Osteoblast (primary cell): ENCODE results near the gene GDF2. TPM values are rescaled to one million over a fixed set of nuclear protein-coding genes. Genes with fewer than 3 reads are reported as not detected.

Source experiments
- DNase-seq: peaks from one replicate; pipeline ENCODE4 v3.0.0; 2011; ENCODE audit warnings: low spot score, mixed read lengths; ENCODE audit not compliant: insufficient read length; ENCODE audit errors: missing footprints
- H2AFZ ChIP-seq: 2 replicates; pipeline ENCODE4 v1.6.0; 2011; ENCODE audit warnings: mild to moderate bottlenecking, low read length
- H3K27ac ChIP-seq: 2 replicates; pipeline ENCODE4 v1.5.1; 2011; ENCODE audit warnings: mild to moderate bottlenecking, low read depth, low read length, moderate library complexity
- H3K27me3 ChIP-seq: 2 replicates; pipeline ENCODE4 v1.6.0; 2012; ENCODE audit warnings: mild to moderate bottlenecking, control low read depth, inconsistent platforms, low read length, moderate library complexity; ENCODE audit not compliant: insufficient read depth
- H3K36me3 ChIP-seq: 2 replicates; pipeline ENCODE4 v1.5.1; 2011; ENCODE audit warnings: mild to moderate bottlenecking, low read length, control low read depth, moderate library complexity; ENCODE audit not compliant: insufficient read depth
- H3K4me1 ChIP-seq: 2 replicates; pipeline ENCODE4 v1.5.1; 2011; ENCODE audit warnings: mild to moderate bottlenecking, low read length, control low read depth, moderate library complexity; ENCODE audit not compliant: insufficient read depth
- H3K4me2 ChIP-seq: 2 replicates; pipeline ENCODE4 v1.6.0; 2011; ENCODE audit warnings: mild to moderate bottlenecking, low read length; ENCODE audit not compliant: insufficient read depth
- H3K4me3 ChIP-seq: fragments of 200-600 bp; sonication (generic); 3 replicates; pipeline ENCODE4 v1.5.1; 2012; ENCODE audit warnings: mild to moderate bottlenecking, low read length, inconsistent platforms; ENCODE audit not compliant: insufficient read depth
- H3K79me2 ChIP-seq: 2 replicates; pipeline ENCODE4 v1.6.0; 2012; ENCODE audit warnings: mild to moderate bottlenecking, low read length, control low read depth, inconsistent platforms; ENCODE audit not compliant: insufficient read depth
- H3K9me3 ChIP-seq: 2 replicates; pipeline ENCODE4 v1.5.1; 2011; ENCODE audit warnings: low read depth, low read length, control low read depth
- H4K20me1 ChIP-seq: 2 replicates; pipeline ENCODE4 v1.6.0; 2012; ENCODE audit warnings: mild to moderate bottlenecking, low read length, control low read depth; ENCODE audit not compliant: insufficient read depth
- total RNA-seq: library from RNA; depleted of rRNA; stranded (reverse); fragments of >200 nt; gene quantifications from 2 replicates; pipeline ENCODE4 v1.2.3, GENCODE V29; 2012
- TF ChIP-seq, protein P1 (sequence below): IDR thresholded peaks from 2 replicates; pipeline ENCODE4 v1.5.1; 2011; ENCODE audit warnings: mild to moderate bottlenecking, low read depth, low read length, moderate library complexity; ENCODE audit errors: extremely low read depth

The GDF2 gene
- total RNA-seq, 1 donor = not detected

DNA sequence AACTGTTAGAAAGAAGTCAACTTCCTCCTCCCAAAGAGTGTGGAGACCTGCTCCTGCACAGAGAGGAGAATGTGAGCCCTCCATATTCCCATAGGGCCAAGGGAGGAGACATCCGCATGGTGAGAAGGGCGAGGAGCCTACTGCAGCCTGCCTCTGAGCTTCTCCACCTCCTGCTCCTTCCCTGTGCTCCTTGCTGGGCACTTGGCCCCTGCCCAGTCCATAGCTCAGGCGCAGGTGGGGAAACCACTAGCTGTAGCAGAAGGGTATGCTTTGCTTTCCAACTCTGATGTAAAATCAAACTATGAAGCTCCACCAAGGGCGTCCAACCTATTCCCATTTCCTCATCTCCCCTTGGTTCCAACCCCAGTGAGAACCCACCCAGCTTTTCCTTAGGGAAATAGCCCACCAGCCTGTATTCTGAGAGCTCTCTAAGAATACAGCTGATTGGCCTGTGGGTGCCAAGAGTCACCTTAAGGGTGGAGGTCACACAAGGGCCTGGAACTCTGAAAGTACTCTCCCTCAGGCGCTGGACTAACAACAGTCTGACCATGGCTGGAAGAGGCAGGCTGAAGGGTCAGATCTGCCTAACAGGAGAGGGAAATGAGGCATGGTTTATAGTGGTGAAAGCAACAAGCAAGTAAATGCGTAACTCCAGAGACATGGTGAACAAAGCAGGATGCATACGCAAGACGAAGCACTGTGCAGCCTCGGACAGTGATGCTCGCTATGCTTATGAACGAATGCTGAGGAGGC lies 47.9 kb downstream of the GDF2 start:
- Histone ChIP-seq H4K20me1 (no peaks in the 10 kb centered on the region), H2AFZ (no peak overlapping the region), H3K27ac (no peak overlapping the region), H3K4me3 (no peak overlapping the region), H3K36me3 (no peaks in the 10 kb centered on the region), H3K4me2 (no peak overlapping the region), H3K79me2 (no peaks in the 10 kb centered on the region), H3K27me3 (peaks cover 7% of the 10 kb centered on the region), H3K4me1 (peaks cover 7% of the 10 kb centered on the region), H3K9me3 (no peaks in the 10 kb centered on the region)
- TF ChIP-seq, protein P1, sequence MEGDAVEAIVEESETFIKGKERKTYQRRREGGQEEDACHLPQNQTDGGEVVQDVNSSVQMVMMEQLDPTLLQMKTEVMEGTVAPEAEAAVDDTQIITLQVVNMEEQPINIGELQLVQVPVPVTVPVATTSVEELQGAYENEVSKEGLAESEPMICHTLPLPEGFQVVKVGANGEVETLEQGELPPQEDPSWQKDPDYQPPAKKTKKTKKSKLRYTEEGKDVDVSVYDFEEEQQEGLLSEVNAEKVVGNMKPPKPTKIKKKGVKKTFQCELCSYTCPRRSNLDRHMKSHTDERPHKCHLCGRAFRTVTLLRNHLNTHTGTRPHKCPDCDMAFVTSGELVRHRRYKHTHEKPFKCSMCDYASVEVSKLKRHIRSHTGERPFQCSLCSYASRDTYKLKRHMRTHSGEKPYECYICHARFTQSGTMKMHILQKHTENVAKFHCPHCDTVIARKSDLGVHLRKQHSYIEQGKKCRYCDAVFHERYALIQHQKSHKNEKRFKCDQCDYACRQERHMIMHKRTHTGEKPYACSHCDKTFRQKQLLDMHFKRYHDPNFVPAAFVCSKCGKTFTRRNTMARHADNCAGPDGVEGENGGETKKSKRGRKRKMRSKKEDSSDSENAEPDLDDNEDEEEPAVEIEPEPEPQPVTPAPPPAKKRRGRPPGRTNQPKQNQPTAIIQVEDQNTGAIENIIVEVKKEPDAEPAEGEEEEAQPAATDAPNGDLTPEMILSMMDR = no peak
- peak; percentile 32 for DNase-seq

DNA sequence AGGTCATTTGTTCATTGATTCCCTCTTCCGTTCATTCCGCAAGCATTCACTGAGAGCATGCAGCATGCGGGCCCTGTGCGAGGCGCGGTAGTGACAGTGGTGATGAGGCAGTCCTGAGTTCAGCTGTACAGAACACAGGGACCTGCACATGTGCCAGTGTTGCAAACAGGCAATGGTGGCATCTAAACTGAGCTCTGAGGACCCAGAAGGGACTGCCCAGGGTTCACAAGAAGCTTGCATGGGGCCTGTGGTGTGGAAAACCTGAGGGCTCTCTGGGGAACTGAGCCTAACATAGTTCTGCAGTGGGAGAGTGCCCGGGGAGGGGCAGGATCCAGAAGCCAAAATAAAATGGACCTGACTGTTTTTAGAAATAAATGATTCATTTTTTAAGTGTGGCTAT lies 48.6 kb downstream of the GDF2 start:
- Histone ChIP-seq H3K4me3 (no peak overlapping the region), H3K9me3 (no peaks in the 10 kb centered on the region), H3K4me1 (peaks cover 9% of the 10 kb centered on the region), H4K20me1 (no peaks in the 10 kb centered on the region), H3K79me2 (no peaks in the 10 kb centered on the region), H3K27ac (no peak overlapping the region), H3K36me3 (no peaks in the 10 kb centered on the region), H3K4me2 (no peak overlapping the region), H2AFZ (no peak overlapping the region), H3K27me3 (peaks cover 8% of the 10 kb centered on the region)
- DNase-seq = peak; percentile 65
- TF ChIP-seq, protein P1 = no peak

DNA sequence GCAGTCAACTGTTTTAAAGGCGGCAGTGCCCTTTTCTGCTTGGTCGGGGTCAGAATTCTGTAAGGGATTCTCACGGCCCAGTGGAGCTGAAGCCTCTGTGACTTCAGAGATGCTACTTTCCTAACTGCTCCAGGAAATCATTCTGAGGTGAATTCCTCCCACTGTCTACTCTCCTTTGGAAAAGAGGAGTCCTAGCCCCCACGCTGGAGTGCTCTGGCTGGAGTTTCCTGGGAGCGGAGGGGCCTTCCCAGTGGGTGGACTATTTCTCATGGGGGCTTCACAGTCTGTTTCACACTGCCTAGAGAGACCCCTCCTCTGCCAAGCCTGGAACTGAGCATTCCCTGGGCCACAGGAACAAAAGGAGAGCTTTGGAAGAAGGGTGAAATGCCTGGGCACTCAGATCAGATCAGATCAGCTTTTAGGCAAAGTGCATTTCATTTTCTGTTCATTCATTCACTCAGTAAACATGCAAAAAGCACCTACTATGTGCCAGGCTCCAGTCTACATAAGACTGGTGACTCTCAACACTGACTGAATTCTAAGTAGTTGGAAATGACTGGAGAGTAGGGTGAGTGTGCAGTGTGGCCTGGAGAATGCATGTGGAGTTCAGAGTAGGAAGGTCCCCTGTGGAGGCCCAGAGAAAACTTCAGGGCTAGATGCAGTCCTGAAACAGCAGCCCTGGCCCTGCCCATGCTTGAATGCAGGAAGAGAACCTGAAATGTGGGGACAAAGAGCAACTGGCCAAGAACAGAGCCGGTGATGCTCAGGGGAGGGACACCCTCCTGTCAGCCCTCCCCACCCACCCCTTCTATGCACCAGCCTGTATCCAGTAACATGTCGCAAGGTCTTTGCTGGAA lies 49.6 kb downstream of the GDF2 start:
- H3K79me2 ChIP-seq = no peaks in the 10 kb centered on the region
- H3K9me3 ChIP-seq = no peaks in the 10 kb centered on the region
- H3K36me3 ChIP-seq = no peaks in the 10 kb centered on the region
- peaks cover 9% of the 10 kb centered on the region for H3K4me1 ChIP-seq
- peak; percentile 71 for DNase-seq
- TF ChIP-seq, protein P1 = no peak
- no peak overlapping the region for H3K27ac ChIP-seq
- no peaks in the 10 kb centered on the region for H4K20me1 ChIP-seq
- no peak overlapping the region for H3K4me3 ChIP-seq
- no peak overlapping the region for H3K4me2 ChIP-seq
- H2AFZ ChIP-seq = no peak overlapping the region
- H3K27me3 ChIP-seq = peaks cover 16% of the 10 kb centered on the region

DNA sequence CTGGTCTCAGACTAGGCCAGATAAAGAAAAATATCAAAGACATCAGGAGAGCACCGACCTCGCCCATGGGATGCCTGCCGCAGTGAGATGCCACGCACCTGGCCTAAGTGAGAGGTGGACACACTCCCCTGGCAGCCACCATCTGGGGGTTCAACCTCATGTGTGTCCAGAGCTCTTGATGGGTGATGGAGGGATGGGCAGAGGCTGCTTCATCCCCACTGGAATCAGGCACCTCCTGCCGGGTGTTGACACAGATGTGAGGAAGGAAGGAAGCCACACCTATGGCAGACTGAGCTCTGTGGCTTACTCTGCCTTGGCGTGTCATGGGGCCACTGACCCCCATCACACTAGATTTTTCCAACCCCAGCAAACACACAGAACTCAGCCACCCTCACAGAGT lies 50.5 kb downstream of the GDF2 start:
- Histone ChIP-seq H3K4me3 (no peak overlapping the region), H3K27ac (no peak overlapping the region), H3K36me3 (no peaks in the 10 kb centered on the region)

More for the DNA sequence above, 50.5 kb downstream of the GDF2 start:
- no peaks in the 10 kb centered on the region for H3K79me2 ChIP-seq
- peaks cover 18% of the 10 kb centered on the region for H3K27me3 ChIP-seq
- peaks cover 9% of the 10 kb centered on the region for H3K4me1 ChIP-seq
- no peaks in the 10 kb centered on the region for H4K20me1 ChIP-seq
- no peaks in the 10 kb centered on the region for H3K9me3 ChIP-seq
- TF ChIP-seq, protein P1 = no peak
- no peak overlapping the region for H3K4me2 ChIP-seq
- DNase-seq = peak; percentile 62
- no peak overlapping the region for H2AFZ ChIP-seq
